Glutamatergic neuron (in vitro differentiated cells): ENCODE measurements around the gene ADAMTS17. TPM values are rescaled to one million over a fixed set of nuclear protein-coding genes. Genes with fewer than 3 reads are reported as not detected.

Experiments
- DNase-seq: peaks from one replicate; pipeline ENCODE4 v3.0.0; 2022
- H3K27ac Mint-ChIP-seq: one replicate; pipeline ENCODE4 v1.8.0; 2020; ENCODE audit warnings: mild to moderate bottlenecking, mixed read lengths, inconsistent platforms; ENCODE audit not compliant: unreplicated experiment
- H3K27me3 Mint-ChIP-seq: one replicate; pipeline ENCODE4 v1.8.0; 2020; ENCODE audit warnings: mild to moderate bottlenecking, moderate library complexity, mixed read lengths, inconsistent platforms; ENCODE audit not compliant: unreplicated experiment
- H3K36me3 Mint-ChIP-seq: one replicate; pipeline ENCODE4 v1.8.0; 2020; ENCODE audit warnings: mild to moderate bottlenecking, mixed read lengths, inconsistent platforms; ENCODE audit not compliant: unreplicated experiment
- H3K4me1 Mint-ChIP-seq: one replicate; pipeline ENCODE4 v1.8.0; 2020; ENCODE audit warnings: mild to moderate bottlenecking, low read depth, mixed read lengths, inconsistent platforms; ENCODE audit not compliant: unreplicated experiment
- H3K4me3 Mint-ChIP-seq: one replicate; pipeline ENCODE4 v1.8.0; 2020; ENCODE audit warnings: mild to moderate bottlenecking, mixed read lengths, inconsistent platforms; ENCODE audit not compliant: unreplicated experiment
- H3K9me3 Mint-ChIP-seq: one replicate; pipeline ENCODE4 v1.8.0; 2020; ENCODE audit warnings: mild to moderate bottlenecking, moderate library complexity, mixed read lengths, inconsistent platforms; ENCODE audit not compliant: unreplicated experiment
- CTCF ChIP-seq: fragments of 200-600 bp; sonication (generic); IDR thresholded peaks from one replicate; pipeline ENCODE4 v1.5.0; 2021; ENCODE audit not compliant: partially characterized antibody, unreplicated experiment
- total RNA-seq: library from RNA; stranded (reverse); fragmentation: NEBNext Ultra II Directional; extraction: Animal tissue kit (Norgen Biotek cat#: 25700); gene quantifications from one replicate; pipeline ENCODE4 v1.2.1, GENCODE V29; 2021; ENCODE audit not compliant: unreplicated experiment

The ADAMTS17 gene
- total RNA-seq, 1 donor from 2014 or later, result 6.8 TPM

GRCh38 chr15:100255644-100256043 is 86.1 kb downstream of the ADAMTS17 start:
- no peaks in the 10 kb centered on the region for H3K9me3 Mint-ChIP-seq
- DNase-seq, result no peak
- no peaks in the 10 kb centered on the region for H3K4me1 Mint-ChIP-seq
- TF ChIP-seq CTCF, result no peak
- H3K27me3 Mint-ChIP-seq, result no peaks in the 10 kb centered on the region
- no peak overlapping the region for H3K27ac Mint-ChIP-seq
- H3K36me3 Mint-ChIP-seq, result peaks cover 4% of the 10 kb centered on the region
- no peak overlapping the region for H3K4me3 Mint-ChIP-seq

GRCh38 chr15:100254691-100255090 is 87.1 kb downstream of the ADAMTS17 start:
- TF ChIP-seq CTCF, result no peak
- H3K36me3 Mint-ChIP-seq, result peaks cover 4% of the 10 kb centered on the region
- H3K4me3 Mint-ChIP-seq, result no peak overlapping the region
- H3K27me3 Mint-ChIP-seq, result no peaks in the 10 kb centered on the region
- no peak for DNase-seq
- H3K4me1 Mint-ChIP-seq, result no peaks in the 10 kb centered on the region
- no peaks in the 10 kb centered on the region for H3K9me3 Mint-ChIP-seq
- no peak overlapping the region for H3K27ac Mint-ChIP-seq

- Mint-ChIP-seq H3K4me1 (no peaks in the 10 kb centered on the region), H3K4me3 (no peak overlapping the region), H3K9me3 (no peaks in the 10 kb centered on the region), H3K36me3 (peaks cover 4% of the 10 kb centered on the region), H3K27me3 (no peaks in the 10 kb centered on the region), H3K27ac (no peak overlapping the region)
- no peak for TF ChIP-seq CTCF
- DNase-seq, result no peak
Observed at GRCh38 chr15:100254285-100254684, 87.5 kb downstream of the ADAMTS17 start.

- Mint-ChIP-seq H3K4me3 (no peak overlapping the region), H3K27me3 (no peaks in the 10 kb centered on the region), H3K36me3 (peaks cover 4% of the 10 kb centered on the region), H3K9me3 (no peaks in the 10 kb centered on the region), H3K27ac (no peak overlapping the region), H3K4me1 (no peaks in the 10 kb centered on the region)
- TF ChIP-seq CTCF, result no peak
- DNase-seq, result no peak
Observed at GRCh38 chr15:100253640-100254039, 88.1 kb downstream of the ADAMTS17 start.

- H3K27me3 Mint-ChIP-seq, result no peaks in the 10 kb centered on the region
- no peak for TF ChIP-seq CTCF
- no peak overlapping the region for H3K27ac Mint-ChIP-seq
- no peaks in the 10 kb centered on the region for H3K4me1 Mint-ChIP-seq
- H3K9me3 Mint-ChIP-seq, result no peaks in the 10 kb centered on the region
- peaks cover 4% of the 10 kb centered on the region for H3K36me3 Mint-ChIP-seq
- DNase-seq, result no peak
- no peak overlapping the region for H3K4me3 Mint-ChIP-seq
Observed at GRCh38 chr15:100252779-100253417, 88.9 kb downstream of the ADAMTS17 start.
